C4-2B (cell line): ENCODE data around the gene SLC6A11.

Source experiments
- CTCF ChIP-seq: fragments of 450-650 bp; conservative IDR thresholded peaks from 2 replicates; pipeline ENCODE4 v1.5.1; 2017; ENCODE audit warnings: mild to moderate bottlenecking
- ZFX ChIP-seq: fragments of 450-650 bp; IDR thresholded peaks from 2 replicates; pipeline ENCODE4 v1.6.1; 2017

- TF ChIP-seq CTCF (no peak), ZFX (no peak)
These were observed 5.7 kb upstream of the SLC6A11 start for GRCh38 chr3:10810376-10810775.
